HG02571 (cell line): Measurements from ENCODE around the gene HCST.

ENCODE experiments used
- ATAC-seq: cut with Tn5 transposase; IDR thresholded peaks from one replicate; pipeline ENCODE4 v1.9.1; 2021; ENCODE audit warnings: mild to moderate bottlenecking, moderate library complexity; ENCODE audit not compliant: unreplicated experiment

The HCST gene

DNA sequence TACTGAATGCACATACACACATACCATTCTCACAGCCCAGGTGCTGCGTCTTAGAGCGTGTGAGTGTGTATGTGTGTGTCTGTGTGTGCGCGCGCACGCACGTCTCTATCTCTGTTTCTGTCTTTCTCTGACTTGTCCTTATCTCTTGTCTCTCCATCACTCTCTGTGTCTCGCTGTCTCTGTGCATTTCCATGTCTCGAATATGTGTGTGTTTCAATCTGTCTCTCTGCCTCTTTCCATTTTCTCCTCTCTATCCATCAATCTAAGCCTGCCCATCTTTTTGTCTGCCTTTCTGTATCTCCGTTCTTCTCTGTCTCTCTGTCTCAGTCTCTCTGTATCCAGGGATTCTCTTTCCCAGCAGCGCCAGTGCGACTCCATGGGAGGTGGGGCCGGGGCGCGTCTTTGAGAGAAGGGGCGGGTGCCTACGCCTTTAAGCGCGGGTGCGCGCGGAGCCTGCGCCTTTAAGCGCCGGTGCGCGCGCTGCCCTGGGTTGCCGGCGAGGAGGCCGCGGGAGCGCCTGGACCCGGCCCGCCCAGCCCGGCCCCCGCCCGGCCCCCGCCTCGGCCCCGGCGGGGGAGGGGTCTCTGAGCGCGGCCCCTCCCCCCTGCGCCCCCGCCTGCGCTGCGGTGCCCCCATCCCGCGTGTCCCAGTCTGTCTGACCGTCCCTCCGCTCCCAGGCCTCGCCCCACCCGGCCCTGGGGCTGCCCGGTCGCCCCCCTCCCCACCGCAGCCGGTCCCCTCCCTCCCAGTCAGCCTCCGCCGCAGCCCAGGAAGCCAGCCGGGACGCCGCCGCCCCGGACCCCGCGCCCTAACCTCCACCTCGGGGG lies 33.8 kb downstream of the HCST start, which contains the start of gene LRFN3:
LRFN3 (plus strand) TSS at position 464 of the 827 bp plus-strand sequence. CDS start 3,052 bp downstream, outside the sequence.
- no peak for ATAC-seq

DNA sequence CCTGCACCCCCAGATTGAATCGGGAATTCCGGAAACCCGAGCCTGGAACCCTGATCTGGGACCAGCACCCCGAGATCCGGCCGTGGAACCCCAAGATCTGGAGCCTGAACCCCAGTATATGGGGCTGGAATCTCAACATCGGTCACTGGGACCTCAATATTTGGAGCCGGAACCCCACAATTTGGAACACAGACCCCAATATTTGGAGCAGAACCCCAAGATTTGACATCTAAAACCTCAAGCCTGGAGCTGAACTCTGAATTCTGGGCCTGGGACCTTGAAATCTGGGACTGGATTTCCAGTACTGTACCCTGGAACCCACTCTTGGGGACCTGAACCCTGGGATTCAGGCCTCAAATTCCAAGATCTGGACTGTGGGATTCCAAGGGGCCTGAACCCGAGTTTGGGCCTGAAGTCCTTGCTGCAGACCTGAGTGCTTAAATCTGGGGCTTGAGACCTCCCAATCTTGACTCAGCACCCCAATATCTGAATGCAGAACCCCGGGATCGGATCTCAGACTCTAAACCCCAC lies 34.5 kb downstream of the HCST start:
- no peak for ATAC-seq

DNA sequence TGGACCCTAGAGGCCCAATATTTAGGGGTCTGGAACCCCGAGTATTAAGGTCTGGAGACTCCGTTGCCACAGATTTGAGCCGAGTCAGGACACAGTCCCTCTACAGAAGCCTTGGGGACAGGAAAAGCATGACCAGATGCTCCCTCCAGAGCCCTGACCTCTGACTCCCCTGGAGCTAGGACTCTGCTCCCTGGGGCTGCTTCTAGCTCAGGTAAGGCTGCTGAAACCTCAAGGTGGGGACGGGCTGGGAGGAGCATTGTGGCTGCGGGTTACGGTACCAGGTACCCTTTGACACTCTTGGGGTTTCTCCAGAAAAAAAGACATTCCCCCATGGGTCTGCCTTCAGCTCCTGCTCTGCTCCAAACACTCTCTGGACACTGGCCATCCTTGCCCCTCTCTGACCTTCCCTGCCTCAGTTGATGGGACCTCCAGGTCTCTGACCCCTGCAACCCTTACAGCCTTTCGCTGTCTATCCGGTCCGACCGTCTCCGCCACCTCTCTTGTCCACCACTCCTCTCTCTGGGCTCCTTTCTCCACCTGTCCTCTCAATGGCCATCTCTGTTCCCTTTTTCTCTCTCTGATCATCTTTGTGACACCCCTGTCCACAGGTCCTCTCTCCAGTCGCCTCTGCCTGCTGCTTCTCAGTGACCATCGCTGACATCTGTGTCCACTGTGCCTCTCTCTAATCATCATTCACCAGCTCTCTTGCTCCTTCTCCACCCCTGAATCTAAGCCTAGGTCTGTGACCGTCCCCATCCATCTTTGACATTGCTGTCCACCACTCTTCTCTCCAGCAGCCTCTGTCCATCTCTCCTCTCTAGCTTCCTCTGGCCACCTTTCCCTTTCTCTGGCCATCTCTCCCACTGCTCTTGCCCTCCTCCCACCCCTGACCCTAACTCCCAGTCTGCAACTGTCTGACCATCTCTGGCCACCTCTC lies 35.3 kb downstream of the HCST start:
- ATAC-seq, result no peak

DNA sequence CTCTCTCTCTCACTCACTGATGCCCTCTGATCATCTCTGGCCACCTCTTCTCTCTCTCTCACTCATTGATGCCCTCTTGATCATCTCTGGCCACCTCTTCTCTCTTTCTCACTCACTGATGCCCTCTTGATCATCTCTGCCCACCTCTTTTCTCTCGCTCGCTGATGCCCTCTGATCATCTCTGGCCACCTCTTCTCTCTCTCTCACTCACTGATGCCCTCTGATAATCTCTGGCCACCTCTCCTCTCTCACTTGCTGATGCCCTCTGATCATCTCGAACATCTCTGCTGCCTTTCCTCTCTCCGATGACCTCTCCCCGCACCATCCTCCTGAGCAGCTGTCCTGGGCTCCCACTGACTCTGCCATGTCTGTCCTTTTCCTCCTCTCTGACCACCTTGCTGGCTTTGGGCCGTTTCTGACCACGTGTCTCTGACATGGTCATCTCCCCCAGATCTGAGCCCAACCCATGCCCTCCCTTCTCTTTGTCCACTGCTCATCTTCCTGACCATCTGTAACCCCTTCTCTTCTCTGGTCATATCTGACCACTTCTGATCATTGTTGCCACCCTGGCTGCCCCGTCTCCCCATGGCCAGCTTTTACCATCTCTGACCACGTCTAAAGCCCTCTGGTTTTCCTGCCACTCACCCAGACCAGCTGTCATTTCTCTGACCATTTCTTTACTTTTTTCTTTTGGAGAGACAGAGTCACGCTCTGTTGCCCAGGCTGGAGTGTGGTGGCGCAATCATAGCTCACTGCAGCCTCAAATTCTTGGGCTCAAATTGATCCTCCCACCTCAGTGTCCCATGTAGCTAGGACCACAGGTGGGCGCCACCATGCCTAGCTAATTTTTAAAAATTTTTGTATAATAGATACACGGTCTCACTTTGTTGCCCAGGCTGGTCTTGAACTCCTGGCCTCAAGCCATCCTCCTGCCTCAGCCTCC lies 36.2 kb downstream of the HCST start:
- no peak for ATAC-seq

DNA sequence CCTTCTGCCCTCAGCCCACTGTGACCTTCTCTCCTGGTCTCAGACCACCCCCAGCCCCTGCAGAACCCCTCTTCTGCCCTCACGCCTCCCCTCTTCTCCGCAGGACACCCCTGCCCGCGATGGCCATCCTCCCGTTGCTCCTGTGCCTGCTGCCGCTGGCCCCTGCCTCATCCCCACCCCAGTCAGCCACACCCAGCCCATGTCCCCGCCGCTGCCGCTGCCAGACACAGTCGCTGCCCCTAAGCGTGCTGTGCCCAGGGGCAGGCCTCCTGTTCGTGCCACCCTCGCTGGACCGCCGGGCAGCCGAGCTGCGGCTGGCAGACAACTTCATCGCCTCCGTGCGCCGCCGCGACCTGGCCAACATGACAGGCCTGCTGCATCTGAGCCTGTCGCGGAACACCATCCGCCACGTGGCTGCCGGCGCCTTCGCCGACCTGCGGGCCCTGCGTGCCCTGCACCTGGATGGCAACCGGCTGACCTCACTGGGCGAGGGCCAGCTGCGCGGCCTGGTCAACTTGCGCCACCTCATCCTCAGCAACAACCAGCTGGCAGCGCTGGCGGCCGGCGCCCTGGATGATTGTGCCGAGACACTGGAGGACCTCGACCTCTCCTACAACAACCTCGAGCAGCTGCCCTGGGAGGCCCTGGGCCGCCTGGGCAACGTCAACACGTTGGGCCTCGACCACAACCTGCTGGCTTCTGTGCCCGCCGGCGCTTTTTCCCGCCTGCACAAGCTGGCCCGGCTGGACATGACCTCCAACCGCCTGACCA lies 37.2 kb downstream of the HCST start:
- no peak for ATAC-seq

DNA sequence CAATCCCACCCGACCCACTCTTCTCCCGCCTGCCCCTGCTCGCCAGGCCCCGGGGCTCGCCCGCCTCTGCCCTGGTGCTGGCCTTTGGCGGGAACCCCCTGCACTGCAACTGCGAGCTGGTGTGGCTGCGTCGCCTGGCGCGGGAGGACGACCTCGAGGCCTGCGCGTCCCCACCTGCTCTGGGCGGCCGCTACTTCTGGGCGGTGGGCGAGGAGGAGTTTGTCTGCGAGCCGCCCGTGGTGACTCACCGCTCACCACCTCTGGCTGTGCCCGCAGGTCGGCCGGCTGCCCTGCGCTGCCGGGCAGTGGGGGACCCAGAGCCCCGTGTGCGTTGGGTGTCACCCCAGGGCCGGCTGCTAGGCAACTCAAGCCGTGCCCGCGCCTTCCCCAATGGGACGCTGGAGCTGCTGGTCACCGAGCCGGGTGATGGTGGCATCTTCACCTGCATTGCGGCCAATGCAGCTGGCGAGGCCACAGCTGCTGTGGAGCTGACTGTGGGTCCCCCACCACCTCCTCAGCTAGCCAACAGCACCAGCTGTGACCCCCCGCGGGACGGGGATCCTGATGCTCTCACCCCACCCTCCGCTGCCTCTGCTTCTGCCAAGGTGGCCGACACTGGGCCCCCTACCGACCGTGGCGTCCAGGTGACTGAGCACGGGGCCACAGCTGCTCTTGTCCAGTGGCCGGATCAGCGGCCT lies 37.9 kb downstream of the HCST start:
- ATAC-seq, result no peak

DNA sequence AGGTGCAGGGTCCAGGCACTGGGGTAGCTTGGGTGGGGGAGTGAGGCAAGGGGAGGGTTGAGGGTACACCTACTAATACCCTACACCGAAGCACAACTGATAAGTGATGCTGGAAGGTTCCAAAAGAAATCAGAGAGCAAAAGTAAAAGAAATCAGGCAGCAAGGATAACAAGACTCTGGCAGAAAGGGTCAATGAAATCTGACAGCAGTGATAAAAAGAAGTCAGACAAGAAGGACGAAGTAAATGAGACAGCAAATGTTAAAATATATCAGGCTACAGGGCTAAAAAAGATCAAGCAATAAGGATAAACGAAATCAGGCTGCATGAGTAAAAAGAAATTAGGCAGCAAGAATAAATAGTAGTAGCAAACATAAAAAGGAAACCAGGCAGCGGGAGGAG lies 38.5 kb downstream of the HCST start:
- no peak for ATAC-seq

DNA sequence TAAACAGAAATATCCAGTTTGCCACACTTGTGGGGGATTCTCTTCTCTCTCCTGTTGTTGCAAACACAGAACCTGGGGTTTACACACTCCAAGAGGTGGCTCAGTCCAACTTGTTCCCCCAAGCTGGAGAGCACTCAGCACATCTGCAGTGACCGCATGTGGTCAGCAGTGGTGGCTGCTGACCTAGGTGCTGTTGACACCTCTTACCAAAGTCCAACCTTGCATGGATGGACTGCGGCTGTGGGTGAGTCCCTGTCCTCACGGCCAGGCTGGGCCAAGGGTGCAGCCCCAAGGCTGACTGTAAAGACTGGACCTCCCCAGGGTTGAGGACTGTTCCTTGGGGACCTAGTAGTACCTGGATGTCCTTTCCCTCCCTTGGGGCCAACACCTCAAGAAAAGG lies 39.9 kb downstream of the HCST start:
- no peak for ATAC-seq

DNA sequence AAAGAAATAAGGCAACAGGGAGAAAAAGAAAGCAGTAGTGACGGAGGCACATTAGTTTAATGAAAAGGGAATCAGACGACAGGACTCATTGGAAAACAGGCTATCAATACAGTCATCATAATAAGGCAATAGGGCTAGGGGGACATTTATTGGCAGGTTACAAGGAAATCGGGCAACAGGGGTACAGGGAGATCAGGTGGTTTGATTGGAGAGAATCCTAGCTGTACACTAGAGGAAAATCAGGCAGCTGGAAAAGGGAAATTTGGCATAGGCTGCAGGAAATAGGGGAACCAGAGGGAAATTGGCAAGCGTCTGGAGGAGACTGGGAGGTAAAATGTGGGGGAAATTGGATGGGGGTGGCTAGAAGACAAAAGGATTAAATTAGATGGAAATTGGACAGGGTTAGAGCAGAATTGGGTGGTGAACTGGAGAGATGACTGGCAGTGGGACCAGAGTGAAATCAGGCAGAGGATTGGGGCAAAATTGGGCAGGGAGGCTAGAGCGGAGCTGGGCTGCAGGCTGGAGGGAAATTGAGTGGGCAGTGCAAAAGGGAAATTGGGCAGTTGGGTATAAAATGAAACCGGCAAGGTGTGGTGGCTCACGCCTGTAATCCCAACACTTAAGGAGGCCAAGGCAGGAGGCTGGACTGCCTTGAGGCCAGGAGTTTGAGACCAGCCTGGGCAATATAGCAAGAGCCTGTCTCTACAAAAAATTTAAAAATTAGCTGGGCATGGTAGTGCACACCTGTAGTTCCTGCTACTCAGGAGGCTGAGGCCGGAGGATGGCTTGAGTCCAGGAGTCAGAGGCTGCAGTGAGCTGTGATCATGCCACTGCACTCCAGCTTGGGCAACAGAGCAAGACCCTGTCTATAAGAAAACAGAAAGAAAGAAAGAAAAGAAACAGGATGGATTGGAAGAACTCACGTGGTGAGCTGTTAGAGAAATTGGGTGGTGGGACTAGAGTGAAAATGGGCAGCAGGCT lies 41.3 kb downstream of the HCST start:
- no peak for ATAC-seq

DNA sequence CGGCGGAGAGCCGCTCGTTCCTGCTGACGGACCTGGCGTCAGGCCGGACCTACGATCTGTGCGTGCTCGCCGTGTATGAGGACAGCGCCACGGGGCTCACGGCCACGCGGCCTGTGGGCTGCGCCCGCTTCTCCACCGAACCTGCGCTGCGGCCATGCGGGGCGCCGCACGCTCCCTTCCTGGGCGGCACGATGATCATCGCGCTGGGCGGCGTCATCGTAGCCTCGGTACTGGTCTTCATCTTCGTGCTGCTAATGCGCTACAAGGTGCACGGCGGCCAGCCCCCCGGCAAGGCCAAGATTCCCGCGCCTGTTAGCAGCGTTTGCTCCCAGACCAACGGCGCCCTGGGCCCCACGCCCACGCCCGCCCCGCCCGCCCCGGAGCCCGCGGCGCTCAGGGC lies 42.2 kb downstream of the HCST start:
- no peak for ATAC-seq

DNA sequence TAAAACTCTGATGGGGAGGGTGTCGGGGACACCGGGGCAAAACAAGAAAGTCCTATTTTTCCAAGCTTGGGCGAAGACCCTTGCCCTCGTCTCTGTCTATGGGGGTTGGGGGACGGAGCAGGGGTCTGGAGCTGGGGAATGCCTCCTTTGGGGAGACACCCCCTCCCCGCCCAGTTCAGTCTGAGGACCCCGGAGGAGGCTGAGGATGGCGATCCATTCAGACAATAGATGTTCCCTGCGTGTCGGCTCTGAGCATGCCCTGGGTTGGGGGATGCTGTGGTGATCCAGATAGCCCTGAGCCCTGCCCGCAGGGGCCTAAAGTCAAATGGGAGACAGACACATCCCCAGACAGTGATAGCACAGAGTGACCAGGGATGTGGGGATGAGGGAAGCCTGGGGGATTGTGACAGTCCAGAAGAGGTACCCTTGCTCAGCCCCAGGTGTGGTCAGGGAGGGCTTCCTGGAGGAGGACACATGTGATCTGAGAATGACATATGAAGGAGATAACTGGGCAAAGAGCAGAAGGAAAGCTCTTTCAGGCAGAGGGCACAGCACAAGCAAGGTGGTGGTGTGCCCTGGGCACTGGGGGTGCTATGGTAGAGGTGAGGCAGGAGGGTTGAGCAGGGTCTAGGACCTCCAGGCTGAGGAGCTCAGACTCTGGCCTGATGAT lies 42.9 kb downstream of the HCST start:
- no peak for ATAC-seq

DNA sequence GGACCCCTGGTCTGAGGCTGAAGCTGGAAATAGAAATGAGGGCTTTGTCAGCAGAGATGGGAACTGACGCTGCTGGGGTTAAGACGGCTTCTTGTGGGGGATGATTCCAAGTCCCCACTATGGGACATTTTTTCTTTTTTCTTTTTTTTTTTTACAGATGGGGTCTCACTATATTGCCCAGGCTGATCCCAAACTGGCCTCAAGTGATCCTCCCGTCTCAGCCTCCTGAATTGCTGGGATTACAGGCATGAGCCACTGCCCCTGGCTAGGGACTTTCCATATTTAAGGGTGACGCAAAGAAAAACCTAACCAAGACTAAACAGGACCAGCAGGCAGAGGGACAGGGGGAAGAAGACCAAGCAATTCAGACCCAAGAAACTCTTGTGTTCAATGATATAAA lies 43.9 kb downstream of the HCST start:
- ATAC-seq, result no peak

DNA sequence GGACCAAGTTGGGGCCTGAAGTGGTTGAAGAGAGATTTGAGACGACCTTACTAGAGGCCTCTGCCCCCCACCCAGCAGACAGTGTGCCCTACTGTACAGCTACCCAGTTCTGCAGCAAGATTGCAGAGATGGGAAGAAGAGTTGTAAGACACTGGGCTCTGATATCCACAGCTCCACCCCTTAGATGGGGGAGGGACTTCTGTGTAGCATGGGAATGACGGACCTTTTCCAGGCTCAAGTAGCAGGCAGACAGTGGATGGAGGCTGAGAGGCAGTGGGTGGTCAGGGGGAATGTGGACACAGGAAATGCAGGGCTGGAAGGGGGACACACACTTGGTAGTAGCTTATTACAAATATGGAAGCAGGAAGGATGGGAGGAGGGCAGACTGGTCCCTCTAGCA lies 46.8 kb downstream of the HCST start:
- no peak for ATAC-seq
